A549 (cell line): ENCODE measurements around the gene NEUROG1. TPM values are rescaled to one million over a fixed set of nuclear protein-coding genes. Genes with fewer than 3 reads are reported as not detected.

ENCODE experiments used
- ATAC-seq, 2 experiments: fragments of 200-7000 bp in 1 of 2; fragments of >200 bp in 1 of 2; cut with Nextera tagmentation in 1 of 2; cut with Tn5 transposase in 1 of 2; 3 replicates each; pipeline versions ENCODE4 v1.8.0 to v1.9.1; 2018 to 2020; ENCODE audit warnings: mild to moderate bottlenecking in 1 of 2, moderate library complexity in 1 of 2
- CTCF ChIA-PET: fragments of 300-600 bp; sonication (Branson Sonifier 250); formaldehyde crosslinking; extraction: SDS; loops from one replicate; lab custom pipeline; 2021; ENCODE audit warnings: antibody characterized with exemption, inconsistent platforms; lab: Yijun Ruan, JAX
- POLR2A ChIA-PET: fragments of 350-600 bp; formaldehyde crosslinking; extraction: SDS; loops from one replicate; lab custom pipeline; 2021; ENCODE audit warnings: antibody characterized with exemption, inconsistent platforms; lab: Yijun Ruan, JAX
- DNase-seq, 2 experiments: peaks; one replicate each; pipeline versions ENCODE4 v3.0.0 to v3.0.0-alpha.2; 2011 to 2016; ENCODE audit warnings: low read depth in 1 of 2, low spot score in 1 of 2
- FAIRE-seq: peaks from 2 replicates; lab custom pipeline; 2011; peaks lifted over from hg19 to GRCh38; lab: Jason Lieb, UNC
- H3K27ac ChIP-seq, 2 experiments: fragments of >200 bp; sonication (Bioruptor Twin); formaldehyde crosslinking; 3 replicates each; pipeline ENCODE4 v1.5.1; 2016 to 2017
- H3K4me1 ChIP-seq: fragments of >200 bp; sonication (Bioruptor Twin); formaldehyde crosslinking; 3 replicates; pipeline ENCODE4 v1.6.1; 2016
- H3K4me2 ChIP-seq: fragments of >200 bp; sonication (Bioruptor Twin); formaldehyde crosslinking; 3 replicates; pipeline ENCODE4 v1.6.1; 2016
- H3K4me3 ChIP-seq: fragments of >200 bp; sonication (Bioruptor Twin); formaldehyde crosslinking; 3 replicates; pipeline ENCODE4 v1.5.1; 2016
- H3K9me3 ChIP-seq: fragments of >200 bp; sonication (Bioruptor Twin); formaldehyde crosslinking; 3 replicates; pipeline ENCODE4 v1.6.1; 2016
- ATOH8 ChIP-seq: fragments of 250-450 bp; sonication (Bioruptor Pico); IDR thresholded peaks from 2 replicates; pipeline ENCODE4 v1.5.0; 2020; ENCODE audit warnings: low read depth, mild to moderate bottlenecking, moderate library complexity
- BCL3 ChIP-seq: fragments of >200 bp; sonication (Bioruptor Twin); formaldehyde crosslinking; IDR thresholded peaks from 3 replicates; pipeline ENCODE4 v1.6.1; 2016
- BHLHE40 ChIP-seq: IDR thresholded peaks from 2 replicates; pipeline ENCODE4 v1.6.1; 2012; ENCODE audit warnings: low read depth, low read length, inconsistent platforms
- CBX8 ChIP-seq: fragments of 200-600 bp; sonication (generic); IDR thresholded peaks from 2 replicates; pipeline ENCODE4 v1.6.1; 2016
- E2F6 ChIP-seq: IDR thresholded peaks from 2 replicates; pipeline ENCODE4 v1.6.1; 2012; ENCODE audit warnings: low read depth, borderline replicate concordance
- EHF ChIP-seq: fragments of 250-450 bp; sonication (Bioruptor Pico); IDR thresholded peaks from 2 replicates; pipeline ENCODE4 v1.5.0; 2020; ENCODE audit warnings: mild to moderate bottlenecking
- ESRRA ChIP-seq: fragments of 150-350 bp; IDR thresholded peaks from 2 replicates; pipeline ENCODE4 v1.6.1; 2014; ENCODE audit warnings: mild to moderate bottlenecking, low read length, borderline replicate concordance
- FOSB ChIP-seq: fragments of 250-450 bp; sonication (Bioruptor Pico); IDR thresholded peaks from 2 replicates; pipeline ENCODE4 v1.5.0; 2020; ENCODE audit warnings: mild to moderate bottlenecking, moderate library complexity
- FOXS1 ChIP-seq: fragments of 250-450 bp; sonication (Bioruptor Pico); IDR thresholded peaks from 2 replicates; pipeline ENCODE4 v1.5.0; 2020; ENCODE audit warnings: mild to moderate bottlenecking, moderate library complexity
- HDAC2 ChIP-seq: fragments of 200-600 bp; sonication (generic); IDR thresholded peaks from 2 replicates; pipeline ENCODE4 v1.6.1; 2016
- HEYL ChIP-seq: fragments of 250-450 bp; sonication (Bioruptor Pico); IDR thresholded peaks from 2 replicates; pipeline ENCODE4 v1.8.0; 2021; ENCODE audit warnings: mild to moderate bottlenecking, moderate library complexity
- HMGXB4 ChIP-seq: fragments of 250-450 bp; sonication (Bioruptor Pico); IDR thresholded peaks from 2 replicates; pipeline ENCODE4 v1.5.0; 2021; ENCODE audit warnings: mild to moderate bottlenecking, moderate library complexity, borderline replicate concordance
- HOXB13 ChIP-seq: fragments of 250-450 bp; sonication (Bioruptor Pico); IDR thresholded peaks from 2 replicates; pipeline ENCODE4 v1.5.0; 2020; ENCODE audit warnings: low read depth, mild to moderate bottlenecking, moderate library complexity
- HOXB5 ChIP-seq: fragments of 250-450 bp; sonication (Bioruptor Pico); IDR thresholded peaks from 2 replicates; pipeline ENCODE4 v1.5.0; 2020; ENCODE audit warnings: mild to moderate bottlenecking, moderate library complexity
- JUNB ChIP-seq: fragments of >200 bp; sonication (Bioruptor Twin); formaldehyde crosslinking; IDR thresholded peaks from 2 replicates; pipeline ENCODE4 v1.6.1; 2016
- MAFK ChIP-seq: fragments of 450-650 bp; IDR thresholded peaks from 2 replicates; pipeline ENCODE4 v1.6.1; 2014; ENCODE audit not compliant: partially characterized antibody
- MAX ChIP-seq: IDR thresholded peaks from 2 replicates; pipeline ENCODE4 v1.6.1; 2012
- MAZ ChIP-seq: fragments of 150-350 bp; IDR thresholded peaks from 2 replicates; pipeline ENCODE4 v1.6.1; 2014; ENCODE audit warnings: antibody characterized with exemption, low read depth, low read length, borderline replicate concordance
- NFE2L2 ChIP-seq: fragments of 150-350 bp; conservative IDR thresholded peaks from 2 replicates; pipeline ENCODE4 v1.6.1; 2014; ENCODE audit warnings: low read length
- PBX3 ChIP-seq: IDR thresholded peaks from 2 replicates; pipeline ENCODE4 v1.6.1; 2012
- RAD21 ChIP-seq, 2 experiments: fragments of >200 bp in 1 of 2; sonication (Bioruptor Twin) in 1 of 2; formaldehyde crosslinking in 1 of 2; IDR thresholded peaks in 1 of 2; conservative IDR thresholded peaks in 1 of 2; 2 replicates in 1 of 2; 3 replicates in 1 of 2; pipeline ENCODE4 v1.6.1; 2012 to 2018; ENCODE audit warnings: inconsistent platforms in 1 of 2
- RARB ChIP-seq: fragments of 250-450 bp; sonication (Bioruptor Pico); IDR thresholded peaks from 2 replicates; pipeline ENCODE4 v1.8.0; 2021; ENCODE audit warnings: mild to moderate bottlenecking, moderate library complexity
- RCOR1 ChIP-seq: fragments of 150-350 bp; IDR thresholded peaks from 2 replicates; pipeline ENCODE4 v1.6.1; 2014; ENCODE audit warnings: antibody characterized with exemption, low read length, low read depth
- RFX5 ChIP-seq: fragments of 450-650 bp; IDR thresholded peaks from 2 replicates; pipeline ENCODE4 v1.7.1; 2014; ENCODE audit warnings: antibody characterized with exemption, mild to moderate bottlenecking, moderate library complexity
- SMC3 ChIP-seq: fragments of >200 bp; sonication (Bioruptor Twin); formaldehyde crosslinking; IDR thresholded peaks from 3 replicates; pipeline ENCODE4 v1.6.1; 2018; ENCODE audit warnings: inconsistent platforms
- TFCP2L1 ChIP-seq: fragments of 250-450 bp; sonication (Bioruptor Pico); IDR thresholded peaks from 2 replicates; pipeline ENCODE4 v1.5.0; 2021; ENCODE audit warnings: mild to moderate bottlenecking
- ZFP36 ChIP-seq: fragments of 450-650 bp; IDR thresholded peaks from 2 replicates; pipeline ENCODE4 v1.6.1; 2014; ENCODE audit warnings: borderline replicate concordance; ENCODE audit not compliant: partially characterized antibody
- WGBS: methylation state at CpG from one replicate; pipeline ENCODE4 v1.1.6; 2017; ENCODE audit errors: missing lambda C conversion rate; 5-methylcytosine and 5-hydroxymethylcytosine counted together
- polyA plus RNA-seq, 4 experiments: library from polyadenylated mRNA; depleted of rRNA in 3 of 4; stranded (reverse); fragments of >200 nt; fragmentation: RNase III in 1 of 4; extraction: RNeasy Plus Mini Kit Qiagen cat#74134 plus additional on column Dnase treatment in 1 of 4; gene quantifications; 2 replicates in 3 of 4; 3 replicates in 1 of 4; pipeline ENCODE4 v1.2.3, GENCODE V29; 2011 to 2017

Gene NEUROG1
- polyA plus RNA-seq, 2 of the 4 experiments (the other 2 are of a cell fraction), result not detected

- no peak overlapping the region for H3K4me3 ChIP-seq
- CTCF ChIA-PET, result interaction anchor here (0.7 to 2.4 kb wide), 5 partner anchors 40 to 50 kb away, joined by 3 to 10 read pairs (median 8); no protein-coding TSS in a partner anchor
- no peak for ATAC-seq
Measured at GRCh38 chr5:135508496-135509005, 27.2 kb downstream of the NEUROG1 start.

GRCh38 chr5:135505973-135506372, 29.8 kb downstream of the NEUROG1 start:
- CTCF ChIA-PET, result interaction anchor here (1.3 kb wide), 1 partner anchor 44 kb away, joined by 3 read pairs; no protein-coding TSS in a partner anchor
- TF ChIP-seq E2F6 (no peak), NFE2L2 (0 out of 2 replicates have a peak, but pooled peaks have one; percentile 41), ESRRA (no peak), JUNB (no peak), MAFK (peak; percentile 86), BCL3 (no peak), RAD21 (conservative IDR thresholded peaks at IDR 0.05 in 1 of 2, IDR thresholded peaks at IDR 0.05 in 1 of 2) (no peak), ATOH8 (CRISPR knock-in tag) (no peak), PBX3 (no peak)
- WGBS, result 53% methylated on average over 2 of the region's 2 CpGs
- no peak for DNase-seq
- H3K27ac ChIP-seq, result peak overlapping the region in 1 of 2 experiments; percentile 26; a peak in 1 of 6 replicates
- FAIRE-seq, result no peak
- 0 out of 3 replicates have a peak, but pooled peaks cover 6% of the 10 kb centered on the region for H3K9me3 ChIP-seq
- H3K4me1 ChIP-seq, result peaks cover 5% of the 10 kb centered on the region; the same call in 1 of the 3 replicates
- H3K4me3 ChIP-seq, result no peak overlapping the region
- POLR2A ChIA-PET, result no interaction called here
- no peak for ATAC-seq
- 0 out of 3 replicates have a peak overlapping the region, but pooled peaks have one; percentile 20 for H3K4me2 ChIP-seq

More at GRCh38 chr5:135508496-135509005, 27.2 kb downstream of the NEUROG1 start:
- POLR2A ChIA-PET, result no interaction called here
- no peak for DNase-seq
- Histone ChIP-seq H3K27ac (no peak overlapping the region), H3K4me1 (peaks cover 5% of the 10 kb centered on the region; the same call in 1 of the 3 replicates), H3K4me2 (no peak overlapping the region), H3K9me3 (0 out of 3 replicates have a peak, but pooled peaks cover 6% of the 10 kb centered on the region)
- FAIRE-seq, result no peak
- WGBS, result 73% methylated on average over 16 of the region's 16 CpGs
- TF ChIP-seq MAZ, result no peak

GRCh38 chr5:135504376-135504775, 31.4 kb downstream of the NEUROG1 start:
- FAIRE-seq (no peak), DNase-seq (no peak), ATAC-seq (no peak)
- ChIA-PET CTCF (interaction anchor here (0.7 to 2.1 kb wide), 7 partner anchors 11 to 62 kb away, joined by 3 to 9 read pairs (median 3); no protein-coding TSS in a partner anchor), POLR2A (no interaction called here)
- Histone ChIP-seq H3K9me3 (0 out of 3 replicates have a peak, but pooled peaks cover 6% of the 10 kb centered on the region), H3K4me3 (no peak overlapping the region), H3K27ac (no peak overlapping the region)
- WGBS, result 74% methylated on average over 3 of the region's 3 CpGs
- TF ChIP-seq RFX5, result no peak
- no peak for TF ChIP-seq SMC3
- TF ChIP-seq CBX8, result no peak
- TF ChIP-seq PBX3, result no peak
- TF ChIP-seq RAD21 (conservative IDR thresholded peaks at IDR 0.05 in 1 of 2, IDR thresholded peaks at IDR 0.05 in 1 of 2), result no peak
- TF ChIP-seq EHF (CRISPR knock-in tag), result no peak
- TF ChIP-seq TFCP2L1, result no peak
- TF ChIP-seq RARB, result no peak
- no peak for TF ChIP-seq HOXB5
- no peak for TF ChIP-seq MAX
- TF ChIP-seq HEYL (CRISPR knock-in tag), result no peak
- no peak for TF ChIP-seq ZFP36
- no peak for TF ChIP-seq BHLHE40
- TF ChIP-seq HOXB13 (CRISPR knock-in tag), result no peak
- no peak for TF ChIP-seq HMGXB4
- no peak for TF ChIP-seq HDAC2
- TF ChIP-seq FOSB, result no peak
- TF ChIP-seq FOXS1 (CRISPR knock-in tag), result no peak
- TF ChIP-seq RCOR1, result no peak
- TF ChIP-seq, all 56 proteins: peak for 0
- Histone ChIP-seq H3K4me1 (peaks cover 5% of the 10 kb centered on the region; the same call in 1 of the 3 replicates), H3K4me2 (no peak overlapping the region)
